Left kidney (tissue), 8 donors: ENCODE measurements around the gene TMEM231. TPM values are rescaled to one million over a fixed set of nuclear protein-coding genes. Genes with fewer than 3 reads are reported as not detected.
A peak's percentile ranks its signal among the peaks of the same experiment; 100 is the strongest.
"Not testable (repeated sequence)": the region's sequence is repeated elsewhere in the genome, so short reads cannot be mapped to it uniquely, and the experiment has no call there.

Source experiments
- DNase-seq: peaks from one replicate; pipeline ENCODE4 v3.0.0-alpha.2; 2013
- long read RNA-seq, 8 donors: transcript quantifications; one replicate each; lab custom pipeline, GENCODE V29; 2026
- polyA plus RNA-seq: library from polyadenylated mRNA; unstranded; fragments of 120-200 nt; gene quantifications from one replicate; pipeline ENCODE4 v1.2.1, GENCODE V29; 2013; ENCODE audit not compliant: insufficient read length

The TMEM231 gene
- polyA plus RNA-seq: 22.1 TPM
- long read RNA-seq, donor 1, full-length matches to known transcripts: 6 of 6 reads
- long read RNA-seq, donor 1, partial matches to known transcripts: 0 of 6 reads
- long read RNA-seq, donor 1, other reads (novel, unspliced or antisense): 0 of 6 reads
- long read RNA-seq, donor 2, full-length matches to known transcripts: 10 of 10 reads
- long read RNA-seq, donor 2, partial matches to known transcripts: 0 of 10 reads
- long read RNA-seq, donor 2, other reads (novel, unspliced or antisense): 0 of 10 reads
- long read RNA-seq, donor 3, full-length matches to known transcripts: 5 of 5 reads
- long read RNA-seq, donor 3, partial matches to known transcripts: 0 of 5 reads
- long read RNA-seq, donor 3, other reads (novel, unspliced or antisense): 0 of 5 reads
- long read RNA-seq, donor 4: 0 reads
- long read RNA-seq, donor 5, full-length matches to known transcripts: 8 of 8 reads
- long read RNA-seq, donor 5, partial matches to known transcripts: 0 of 8 reads
- long read RNA-seq, donor 5, other reads (novel, unspliced or antisense): 0 of 8 reads
- long read RNA-seq, donor 6, full-length matches to known transcripts: 8 of 8 reads
- long read RNA-seq, donor 6, partial matches to known transcripts: 0 of 8 reads
- long read RNA-seq, donor 6, other reads (novel, unspliced or antisense): 0 of 8 reads
- long read RNA-seq, donor 7, full-length matches to known transcripts: 5 of 5 reads
- long read RNA-seq, donor 7, partial matches to known transcripts: 0 of 5 reads
- long read RNA-seq, donor 7, other reads (novel, unspliced or antisense): 0 of 5 reads
- long read RNA-seq, donor 8, full-length matches to known transcripts: 3 of 3 reads
- long read RNA-seq, donor 8, partial matches to known transcripts: 0 of 3 reads
- long read RNA-seq, donor 8, other reads (novel, unspliced or antisense): 0 of 3 reads

- DNase-seq: peak; percentile 93
These were observed at the start of gene TMEM231 for GRCh38 chr16:75555707-75556430. TMEM231 (minus strand) TSS chr16:75556252; CDS start chr16:75556209, 43 bp downstream.

GRCh38 chr16:75603241-75603640, 47.2 kb upstream of the TMEM231 start:
- DNase-seq: no peak

- no peak for DNase-seq
These were observed 43.6 kb upstream of the TMEM231 start for GRCh38 chr16:75599452-75600277.

GRCh38 chr16:75593825-75594820, 38.1 kb upstream of the TMEM231 start:
- DNase-seq: no peak

- no peak for DNase-seq
These were observed 37.3 kb upstream of the TMEM231 start for GRCh38 chr16:75593308-75593707.

GRCh38 chr16:75591927-75592326, 35.9 kb upstream of the TMEM231 start:
- not testable (repeated sequence) for DNase-seq

- no peak for DNase-seq
These were observed 35.1 kb upstream of the TMEM231 start for GRCh38 chr16:75590920-75591843.

- DNase-seq: no peak
These were observed 33.3 kb upstream of the TMEM231 start for GRCh38 chr16:75589306-75589705.

GRCh38 chr16:75588716-75589115, 32.7 kb upstream of the TMEM231 start:
- no peak for DNase-seq

GRCh38 chr16:75584108-75584507, 28.1 kb upstream of the TMEM231 start:
- DNase-seq: no peak

- DNase-seq: no peak
These were observed 23.3 kb upstream of the TMEM231 start for GRCh38 chr16:75579281-75579834.

GRCh38 chr16:75578725-75579124, 22.7 kb upstream of the TMEM231 start:
- DNase-seq: no peak

- no peak for DNase-seq
These were observed 22.2 kb upstream of the TMEM231 start for GRCh38 chr16:75578212-75578611.

- DNase-seq: no peak
These were observed 20.3 kb upstream of the TMEM231 start for GRCh38 chr16:75576384-75576811.

GRCh38 chr16:75575958-75576357, 19.9 kb upstream of the TMEM231 start:
- DNase-seq: no peak

GRCh38 chr16:75573955-75574354, 17.9 kb upstream of the TMEM231 start:
- no peak for DNase-seq

- DNase-seq: no peak
These were observed 17.0 kb upstream of the TMEM231 start for GRCh38 chr16:75572864-75573542.
